Astrocyte of the cerebellum (primary cell): ENCODE results near the gene SCN4B.

Experiments used
- DNase-seq: peaks from one replicate; pipeline ENCODE4 v3.0.0-alpha.2; 2011; ENCODE audit warnings: low read depth
- H3K4me3 ChIP-seq: 2 replicates; pipeline ENCODE4 v1.5.1; 2011; ENCODE audit warnings: mild to moderate bottlenecking, low read depth, low read length, moderate library complexity
- in situ Hi-C: cut with HindIII; loops from 2 replicates; pipeline ENCODE4 v1.10.0; 2017; ENCODE audit warnings: low sequenced_read_pairs
- TF ChIP-seq, protein P1 (sequence below): IDR thresholded peaks from 2 replicates; pipeline ENCODE4 v1.5.1; 2012; ENCODE audit warnings: low read length, low read depth, moderate library complexity, mild to moderate bottlenecking; ENCODE audit errors: missing control alignments

Gene SCN4B

DNA sequence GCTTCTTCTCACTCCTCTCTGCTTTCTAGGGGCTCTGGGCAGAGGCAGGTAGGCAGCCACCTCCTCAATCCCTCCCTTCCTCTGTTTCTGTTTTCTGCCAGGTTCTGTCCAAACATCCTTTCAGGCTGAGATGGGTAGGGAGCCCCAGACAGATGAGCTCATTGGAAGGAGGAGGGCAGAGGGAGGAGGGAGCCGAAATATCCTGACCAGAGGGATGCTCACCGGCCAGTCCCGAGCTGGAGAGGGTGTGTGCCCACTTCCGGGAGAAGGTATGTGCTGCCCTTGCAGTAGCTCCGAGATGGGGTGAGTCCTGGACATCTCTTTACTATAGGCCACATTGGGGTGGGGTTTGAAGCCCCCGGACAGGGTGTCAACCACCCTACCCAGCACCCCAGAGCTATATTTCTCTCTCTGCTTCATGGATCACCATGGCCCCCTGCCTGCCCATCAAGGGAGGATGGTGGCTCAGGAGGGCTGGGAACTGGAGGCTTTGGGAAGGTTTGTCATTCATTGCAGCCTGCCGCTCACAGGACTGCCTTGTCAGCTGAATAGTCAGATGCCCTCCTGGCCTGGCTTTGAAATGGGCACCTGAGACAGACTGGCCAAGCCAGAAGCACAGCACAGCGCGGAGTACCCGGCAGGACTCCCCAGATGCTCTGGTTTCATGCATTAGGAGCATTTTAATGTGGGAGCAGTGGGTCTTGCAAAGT lies 4.7 kb upstream of the SCN4B start:
- H3K4me3 ChIP-seq = no peak overlapping the region
- in situ Hi-C loops = no loop called here
- no peak for DNase-seq
- TF ChIP-seq, protein P1, sequence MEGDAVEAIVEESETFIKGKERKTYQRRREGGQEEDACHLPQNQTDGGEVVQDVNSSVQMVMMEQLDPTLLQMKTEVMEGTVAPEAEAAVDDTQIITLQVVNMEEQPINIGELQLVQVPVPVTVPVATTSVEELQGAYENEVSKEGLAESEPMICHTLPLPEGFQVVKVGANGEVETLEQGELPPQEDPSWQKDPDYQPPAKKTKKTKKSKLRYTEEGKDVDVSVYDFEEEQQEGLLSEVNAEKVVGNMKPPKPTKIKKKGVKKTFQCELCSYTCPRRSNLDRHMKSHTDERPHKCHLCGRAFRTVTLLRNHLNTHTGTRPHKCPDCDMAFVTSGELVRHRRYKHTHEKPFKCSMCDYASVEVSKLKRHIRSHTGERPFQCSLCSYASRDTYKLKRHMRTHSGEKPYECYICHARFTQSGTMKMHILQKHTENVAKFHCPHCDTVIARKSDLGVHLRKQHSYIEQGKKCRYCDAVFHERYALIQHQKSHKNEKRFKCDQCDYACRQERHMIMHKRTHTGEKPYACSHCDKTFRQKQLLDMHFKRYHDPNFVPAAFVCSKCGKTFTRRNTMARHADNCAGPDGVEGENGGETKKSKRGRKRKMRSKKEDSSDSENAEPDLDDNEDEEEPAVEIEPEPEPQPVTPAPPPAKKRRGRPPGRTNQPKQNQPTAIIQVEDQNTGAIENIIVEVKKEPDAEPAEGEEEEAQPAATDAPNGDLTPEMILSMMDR = no peak

GRCh38 chr11:118156531-118157185 lies 4.0 kb upstream of the SCN4B start:
- H3K4me3 ChIP-seq = no peak overlapping the region
- DNase-seq = no peak
- in situ Hi-C loops = no loop called here
- TF ChIP-seq, protein P1 = no peak

- TF ChIP-seq, protein P1 = no peak
- DNase-seq = no peak
- H3K4me3 ChIP-seq = no peak overlapping the region
- in situ Hi-C loops = no loop called here
Observed at GRCh38 chr11:118155776-118156530, 3.3 kb upstream of the SCN4B start.

DNA sequence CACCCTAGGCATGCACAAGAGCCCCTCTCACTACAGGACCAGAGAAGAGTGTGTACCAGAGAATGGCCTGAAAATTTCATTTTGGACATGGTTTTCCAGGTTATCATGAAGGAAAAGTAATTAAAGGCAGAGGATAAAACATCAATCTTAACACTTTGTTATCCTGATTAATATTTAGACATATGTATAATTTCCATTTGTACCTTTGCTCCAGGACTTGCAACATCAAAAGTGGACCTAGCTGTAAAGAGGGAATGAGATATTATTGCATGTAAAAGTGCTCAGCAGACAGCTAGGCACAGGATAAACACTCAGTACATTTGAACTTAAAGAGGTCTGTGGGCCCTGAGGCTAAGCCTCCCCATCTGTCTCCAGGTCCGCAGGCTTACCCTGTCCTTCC lies 2.0 kb upstream of the SCN4B start:
- TF ChIP-seq, protein P1 = no peak
- no peak overlapping the region for H3K4me3 ChIP-seq
- in situ Hi-C loops = no loop called here
- DNase-seq = no peak

GRCh38 chr11:118153976-118154375 lies 1.4 kb upstream of the SCN4B start:
- TF ChIP-seq, protein P1 = no peak
- DNase-seq = no peak
- in situ Hi-C loops = no loop called here
- no peak overlapping the region for H3K4me3 ChIP-seq

DNA sequence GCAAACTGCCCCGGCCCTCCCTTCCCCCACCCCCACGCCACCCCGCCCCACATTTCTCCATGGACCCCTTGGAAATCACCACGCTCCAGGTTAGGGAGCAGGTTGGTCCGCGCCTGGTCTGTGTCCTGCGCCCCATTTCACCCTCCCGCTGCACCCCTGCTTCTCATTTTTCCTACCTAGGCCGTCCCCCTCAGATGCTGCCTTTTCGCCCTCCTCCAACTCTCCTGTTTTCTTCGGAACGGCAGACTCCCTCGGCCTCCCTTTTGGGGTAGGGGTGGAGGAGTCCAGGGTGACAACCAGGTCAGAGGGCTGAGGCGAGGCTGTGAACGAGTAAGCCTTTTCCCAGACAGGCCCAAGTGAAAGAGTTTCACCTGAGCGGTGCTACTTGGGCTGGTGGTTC lies 893 bp upstream of the SCN4B start:
- peak overlapping the region; percentile 43 for H3K4me3 ChIP-seq
- in situ Hi-C loops = no loop called here
- TF ChIP-seq, protein P1 = no peak
- DNase-seq = no peak
